ENCODE results near the gene ANKFY1.

GRCh38 chr17:4258867-4259266 lies 4.9 kb downstream of the ANKFY1 start:
- no peak for TF ChIP-seq POLR2A (IDR thresholded peaks at IDR 0.05; ENCODE audit: low read depth, low read length)
- TF ChIP-seq POLR2AphosphoS5 (IDR thresholded peaks at IDR 0.05; ENCODE audit: low read depth, low read length) = no peak
- TF ChIP-seq POU2F2 (IDR thresholded peaks at IDR 0.05; ENCODE audit: low read depth, low read length) = no peak
- TF ChIP-seq TAF1 (IDR thresholded peaks at IDR 0.05; ENCODE audit: low read depth, low read length) = no peak
- TF ChIP-seq PAX5 (IDR thresholded peaks at IDR 0.05; ENCODE audit: insufficient read depth, low read length, severe bottlenecking) = no peak
- no peak for TF ChIP-seq SPI1 (IDR thresholded peaks at IDR 0.05; ENCODE audit: low read depth, low read length)
